ENCODE results near the gene TMEM131.
"Not testable (repeated sequence)": the region's sequence is repeated elsewhere in the genome, so short reads cannot be mapped to it uniquely, and the experiment has no call there.

The TMEM131 gene

DNA sequence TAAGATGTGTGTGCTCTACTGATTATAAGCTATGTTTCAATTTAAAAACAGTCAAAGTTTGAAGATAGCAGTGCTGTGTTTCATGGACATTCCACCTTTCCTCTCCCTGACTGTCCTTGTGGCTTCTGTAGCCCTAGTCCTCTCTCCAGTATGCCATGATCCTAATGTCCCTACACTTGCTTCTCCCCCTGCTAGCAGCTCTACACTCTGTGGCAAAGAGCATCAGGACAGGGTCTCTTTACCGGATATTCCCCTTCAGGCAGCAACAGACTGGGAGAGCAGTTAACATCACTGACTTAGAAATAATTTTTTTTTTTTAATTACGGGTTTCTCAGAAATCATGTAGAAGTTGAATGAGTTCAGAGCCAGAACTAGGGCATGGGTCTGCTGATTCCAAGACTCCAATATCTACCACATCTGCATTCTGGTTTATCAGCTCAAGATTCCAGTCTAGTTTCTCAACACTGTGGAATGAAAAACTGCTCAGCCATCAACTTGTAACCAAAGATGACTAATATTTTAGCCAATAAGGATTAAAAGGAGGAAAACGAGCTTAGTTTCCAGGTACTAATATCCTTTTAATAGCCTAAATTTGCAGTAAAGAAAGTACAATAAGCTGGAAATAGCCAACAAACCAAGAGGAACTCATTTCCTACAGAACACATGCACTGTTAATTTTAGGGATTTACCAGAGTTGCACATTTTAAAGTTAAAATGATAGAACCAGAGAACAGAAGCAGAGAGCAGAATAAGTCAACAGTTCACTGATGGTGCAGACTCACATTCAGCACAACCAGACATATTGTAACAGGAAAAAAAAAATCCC is 45.2 kb downstream of the TMEM131 start:
- no peak for DNase-seq

GRCh38 chr2:97948926-97949325 is 46.8 kb downstream of the TMEM131 start:
- no peak for DNase-seq

DNA sequence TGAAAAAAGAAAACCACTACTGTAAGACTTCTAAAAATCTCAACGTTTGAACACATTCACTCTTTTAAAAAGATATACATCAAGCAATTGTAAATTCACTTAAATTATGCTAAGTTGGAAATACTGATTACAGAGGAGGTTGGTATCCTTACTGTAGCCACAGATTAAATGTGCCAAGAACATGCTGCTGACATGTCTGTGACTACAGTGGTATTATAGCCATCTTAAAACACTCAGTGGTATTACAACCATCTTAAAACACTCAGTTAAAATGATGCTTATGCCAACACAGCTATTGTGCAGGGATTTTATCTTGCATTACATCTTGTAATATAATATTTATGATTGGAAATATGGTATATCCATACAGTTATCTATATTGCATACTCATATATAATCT is 50.0 kb downstream of the TMEM131 start:
- no peak for DNase-seq

- no peak for DNase-seq
Measured at GRCh38 chr2:97936881-97937280, 58.9 kb downstream of the TMEM131 start.

GRCh38 chr2:97936199-97936598 is 59.5 kb downstream of the TMEM131 start:
- DNase-seq, result no peak

- no peak for DNase-seq
Measured at GRCh38 chr2:97935719-97936161, 60.0 kb downstream of the TMEM131 start.

DNA sequence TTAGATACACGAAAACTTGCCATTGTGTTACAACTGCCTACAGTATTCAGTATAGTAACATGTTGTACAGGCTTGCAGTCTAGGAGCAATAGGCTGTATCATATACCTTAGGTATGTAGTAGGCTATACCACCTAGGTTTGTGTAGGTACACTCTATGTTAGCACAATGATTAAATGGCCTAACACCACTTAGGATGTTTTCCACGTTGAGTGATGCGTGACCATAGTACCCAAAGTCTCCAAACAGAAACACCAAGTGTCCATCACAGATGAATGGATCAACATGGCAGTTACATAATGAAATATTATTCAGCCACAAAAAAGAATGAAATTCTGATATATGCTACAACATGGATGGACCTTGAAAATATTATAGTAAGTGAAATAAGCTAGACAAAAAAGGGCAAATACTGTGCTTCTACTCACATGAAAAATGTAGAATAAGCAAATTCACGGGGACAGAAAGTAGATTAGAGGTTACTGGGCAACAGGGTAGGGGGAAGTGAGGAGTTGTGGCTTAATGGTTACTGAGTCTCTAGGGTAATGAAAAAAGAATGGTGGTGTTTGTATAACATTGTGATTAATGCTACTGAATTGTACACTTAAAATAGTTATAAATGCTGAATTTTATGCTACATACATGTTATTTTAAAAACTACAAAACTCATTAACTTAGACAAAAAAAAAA is 62.6 kb downstream of the TMEM131 start:
- DNase-seq, result no peak

- no peak for DNase-seq
Measured at GRCh38 chr2:97931858-97932225, 63.9 kb downstream of the TMEM131 start.

- DNase-seq, result no peak
Measured at GRCh38 chr2:97931118-97931857, 64.5 kb downstream of the TMEM131 start.

DNA sequence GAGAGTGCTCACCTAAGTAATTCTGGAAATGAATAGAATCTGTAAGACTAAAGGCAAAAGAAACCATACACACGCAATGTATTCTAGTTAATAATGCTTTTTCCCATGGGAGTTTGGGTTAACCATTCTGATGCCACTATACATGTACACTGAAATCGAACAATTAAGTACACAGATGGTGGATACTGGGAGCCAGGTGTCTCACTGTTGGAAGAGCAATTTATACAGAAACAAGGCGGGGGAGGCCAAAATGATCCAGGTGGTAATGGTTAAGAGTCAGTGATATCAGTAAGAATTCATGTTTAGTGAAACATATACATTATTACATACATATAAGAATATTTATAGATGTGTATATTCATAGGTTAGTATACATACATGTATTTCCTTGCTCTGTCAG is 67.2 kb downstream of the TMEM131 start:
- DNase-seq, result no peak

GRCh38 chr2:97926946-97927345 is 68.8 kb downstream of the TMEM131 start:
- DNase-seq, result no peak

- no peak for DNase-seq
Measured at GRCh38 chr2:97924194-97924593, 71.6 kb downstream of the TMEM131 start.

GRCh38 chr2:97919858-97920257 is 75.9 kb downstream of the TMEM131 start:
- no peak for DNase-seq

DNA sequence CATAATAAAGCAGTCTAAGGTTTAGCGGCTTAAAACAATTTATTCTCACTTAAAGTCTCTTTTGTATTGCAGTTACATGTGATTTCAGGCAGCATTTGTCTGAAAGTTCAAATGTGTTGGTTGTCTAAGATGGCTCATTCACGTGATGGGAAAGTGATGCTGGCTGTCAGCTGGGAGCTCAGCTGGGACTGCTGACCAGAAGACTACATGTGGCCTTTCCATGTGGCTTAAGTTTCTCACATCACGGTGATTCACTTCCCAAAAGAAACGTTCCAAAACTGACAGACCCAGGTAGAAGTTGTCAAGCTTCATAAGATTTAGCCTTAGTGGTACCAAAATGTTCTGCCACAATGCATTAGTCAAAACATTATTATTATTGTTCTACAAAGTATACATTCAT is 76.9 kb downstream of the TMEM131 start:
- DNase-seq, result no peak

DNA sequence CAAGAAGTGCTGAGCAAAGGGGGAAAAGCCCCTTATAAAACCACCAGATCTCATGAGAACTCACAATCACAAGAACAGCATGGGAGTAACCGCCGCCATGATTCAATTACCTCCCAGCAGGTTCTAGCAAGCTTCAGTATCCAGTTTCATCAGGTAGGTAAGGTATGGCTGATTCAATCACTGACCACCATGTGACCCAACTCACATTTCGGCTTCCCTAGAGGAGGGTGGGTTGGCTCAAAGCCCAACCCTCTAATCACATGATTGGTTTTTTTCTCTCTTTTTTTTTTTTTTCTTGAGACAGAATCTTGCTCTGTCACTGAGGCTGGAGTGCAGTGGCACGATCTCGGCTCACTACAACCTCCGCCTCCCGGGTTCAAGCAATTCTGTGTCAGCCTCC is 78.1 kb downstream of the TMEM131 start:
- DNase-seq, result not testable (repeated sequence)

DNA sequence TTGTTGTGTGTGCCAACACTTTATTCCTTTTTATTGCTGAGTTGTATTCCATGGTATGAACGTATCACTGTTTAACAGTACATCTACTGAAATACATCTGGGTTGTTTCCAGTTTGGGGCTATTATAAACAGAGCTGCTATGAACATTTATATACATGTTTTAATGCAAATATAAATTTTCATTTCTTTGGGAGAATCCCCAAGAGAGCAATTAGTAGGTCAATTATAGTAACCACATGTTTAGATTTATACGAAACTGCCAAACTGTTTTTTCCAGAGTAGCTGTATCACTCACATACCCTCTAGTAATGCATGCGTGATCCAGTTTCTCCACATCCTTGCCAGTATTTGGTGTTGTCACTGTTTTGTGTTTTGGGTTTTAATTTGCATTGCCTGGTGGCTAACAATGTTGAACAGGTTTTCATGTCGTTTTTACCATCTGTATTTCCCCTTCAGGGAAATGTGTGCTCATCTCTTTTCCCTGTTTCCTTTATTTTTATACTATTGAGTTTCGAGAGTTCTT is 81.0 kb downstream of the TMEM131 start:
- DNase-seq, result no peak

- DNase-seq, result no peak
Measured at GRCh38 chr2:97913846-97914245, 81.9 kb downstream of the TMEM131 start.

DNA sequence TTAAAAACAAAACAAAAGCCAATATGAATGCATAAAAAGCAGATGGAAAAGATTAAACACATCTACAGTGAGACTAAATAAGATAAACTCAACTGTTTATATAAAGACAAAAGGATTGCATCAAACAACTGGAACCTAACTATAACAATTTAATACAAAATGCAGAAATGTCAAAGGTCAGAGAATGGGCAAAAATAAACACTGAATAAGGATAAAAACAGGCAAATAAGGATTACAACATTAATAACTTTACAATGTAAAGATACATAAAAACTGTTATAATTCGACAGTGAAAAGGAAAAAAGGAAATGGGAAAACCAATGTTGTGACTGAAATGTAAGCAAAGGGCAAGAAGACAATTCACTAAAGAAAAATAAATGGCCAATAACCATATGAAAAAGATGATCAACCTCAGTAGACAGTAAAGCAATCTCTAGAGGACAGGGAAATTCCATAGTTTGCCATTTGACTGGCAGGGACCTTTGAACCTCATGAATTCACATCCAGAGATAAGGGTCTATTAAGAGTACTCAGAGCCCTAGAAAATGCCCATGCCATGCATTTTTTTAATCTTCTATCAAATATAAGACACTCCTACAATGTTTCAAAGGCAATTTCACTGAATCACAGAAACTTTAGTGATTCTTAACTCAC is 83.7 kb downstream of the TMEM131 start:
- DNase-seq, result no peak

DNA sequence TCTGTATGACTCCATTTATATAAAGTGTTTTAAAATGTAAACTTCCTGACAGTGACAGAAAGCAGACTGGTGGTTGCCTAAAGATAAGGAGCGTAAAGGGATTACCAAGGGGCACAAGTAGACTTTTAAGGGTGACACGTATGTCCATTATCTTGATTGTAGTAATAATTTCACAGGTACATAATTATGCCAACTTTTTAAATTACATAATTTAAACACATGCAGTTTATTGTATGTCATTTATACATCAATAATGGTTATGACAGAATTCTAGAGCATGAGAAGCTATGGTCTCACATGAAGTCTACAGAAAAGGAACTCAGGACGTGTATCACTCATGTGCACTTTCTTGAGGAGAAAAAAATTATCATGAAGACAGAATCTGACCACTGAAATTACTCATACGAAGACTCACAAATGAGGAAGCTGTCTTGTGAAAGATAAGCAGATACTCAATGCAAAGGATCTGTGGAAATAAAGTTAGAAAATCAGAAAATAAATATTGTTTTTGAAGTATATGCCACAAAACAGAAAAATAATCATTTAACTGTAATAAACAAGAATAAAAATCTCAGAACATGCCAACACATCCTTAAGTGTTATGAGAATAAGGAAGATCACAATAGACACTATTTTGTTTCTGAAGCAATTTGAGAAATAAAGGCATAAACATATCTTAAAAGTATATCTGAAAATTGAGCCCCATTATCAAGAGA is 84.4 kb downstream of the TMEM131 start:
- DNase-seq, result no peak

DNA sequence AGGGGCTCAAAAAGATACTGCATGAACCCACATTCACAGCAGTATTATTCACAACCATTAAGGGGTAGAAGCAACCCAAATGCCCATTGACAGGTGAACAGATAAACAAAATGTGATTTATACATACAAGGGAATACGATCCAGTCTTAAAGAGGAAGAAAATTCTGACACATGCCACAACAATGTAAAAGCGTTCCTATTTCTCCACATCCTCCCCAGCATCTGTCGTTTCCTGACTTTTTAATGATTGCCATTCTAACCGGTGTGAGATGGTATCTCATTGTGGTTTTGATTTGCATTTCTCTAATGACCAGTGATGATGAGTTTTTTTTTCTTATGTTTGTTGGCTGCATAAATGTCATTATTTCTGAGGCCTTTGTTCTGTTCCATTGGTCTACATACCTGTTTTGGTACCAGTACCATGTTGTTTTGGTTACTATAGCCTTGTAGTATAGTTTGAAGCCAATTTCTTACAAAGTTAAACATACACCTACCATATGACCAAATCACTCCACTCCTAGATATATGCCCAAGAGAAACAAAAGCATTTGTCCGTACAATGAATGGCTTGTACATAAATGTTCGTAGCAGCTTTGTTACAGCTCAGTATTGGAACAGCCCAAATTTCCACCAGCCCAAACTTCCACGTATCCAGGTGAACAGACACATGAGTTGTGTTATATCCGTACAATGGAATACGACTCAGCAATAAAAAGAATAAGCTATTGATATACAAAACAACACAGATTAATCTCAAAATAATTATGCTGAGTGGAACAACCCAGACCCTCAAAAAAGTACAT is 85.1 kb downstream of the TMEM131 start:
- no peak for DNase-seq

- DNase-seq, result no peak
Measured at GRCh38 chr2:97908208-97908676, 87.5 kb downstream of the TMEM131 start.
